NCI-H146 (cell line): ENCODE data around the gene SLC17A9.

Experiments used
- DNase-seq: peaks from one replicate; lab custom pipeline; 2025; lab: John Stamatoyannopoulos, UW

Gene SLC17A9

GRCh38 chr20:62957136-62958117, 4.9 kb downstream of the SLC17A9 start:
- no peak for DNase-seq

- DNase-seq = no peak
Observed at GRCh38 chr20:62958388-62959100, 6.0 kb downstream of the SLC17A9 start.

DNA sequence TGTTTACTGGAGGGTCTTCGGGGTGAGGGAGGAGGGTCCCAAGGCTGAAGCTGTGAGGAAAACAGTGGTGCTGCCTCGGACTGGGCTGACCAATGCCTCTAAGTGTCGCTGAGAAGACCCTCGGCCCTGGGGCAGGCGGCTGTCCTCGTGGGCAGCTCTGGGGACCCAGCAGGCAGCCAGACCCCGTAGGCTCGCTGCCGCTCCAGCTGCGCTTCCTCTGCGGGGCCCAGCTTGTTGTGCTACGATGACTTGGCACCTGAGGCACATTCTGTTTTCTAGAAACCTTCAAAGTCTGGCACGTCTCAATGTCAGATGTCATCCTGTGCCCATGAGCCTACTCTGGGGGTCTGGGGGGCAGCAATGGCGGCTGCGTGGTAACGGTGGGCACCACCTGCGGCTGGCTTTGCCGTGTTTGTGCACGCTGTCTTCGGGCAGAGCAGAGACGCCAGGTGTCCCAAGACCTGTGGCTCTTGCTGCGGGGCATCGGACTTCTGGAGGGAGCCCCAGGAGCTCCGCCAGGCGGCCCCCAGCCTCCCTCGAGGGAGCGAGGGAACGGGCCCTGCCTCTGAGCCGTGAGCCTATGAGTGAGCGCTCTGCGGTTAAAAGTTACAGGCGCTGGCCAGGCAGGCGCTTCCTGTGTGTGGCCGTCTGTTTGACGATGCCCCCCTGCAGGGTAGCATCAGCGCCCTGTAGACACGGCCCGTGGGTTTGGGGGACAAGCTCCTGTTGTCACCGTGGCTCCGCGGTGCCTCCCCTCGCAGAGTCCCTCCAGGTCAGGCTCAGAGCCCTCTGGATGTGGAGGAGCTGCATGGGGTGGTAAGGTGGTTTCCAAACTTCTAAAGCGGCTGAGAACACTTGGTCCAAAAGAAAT, 6.8 kb downstream of the SLC17A9 start:
- no peak for DNase-seq

- DNase-seq = no peak
Observed at GRCh38 chr20:62959998-62960436, 7.5 kb downstream of the SLC17A9 start.

DNA sequence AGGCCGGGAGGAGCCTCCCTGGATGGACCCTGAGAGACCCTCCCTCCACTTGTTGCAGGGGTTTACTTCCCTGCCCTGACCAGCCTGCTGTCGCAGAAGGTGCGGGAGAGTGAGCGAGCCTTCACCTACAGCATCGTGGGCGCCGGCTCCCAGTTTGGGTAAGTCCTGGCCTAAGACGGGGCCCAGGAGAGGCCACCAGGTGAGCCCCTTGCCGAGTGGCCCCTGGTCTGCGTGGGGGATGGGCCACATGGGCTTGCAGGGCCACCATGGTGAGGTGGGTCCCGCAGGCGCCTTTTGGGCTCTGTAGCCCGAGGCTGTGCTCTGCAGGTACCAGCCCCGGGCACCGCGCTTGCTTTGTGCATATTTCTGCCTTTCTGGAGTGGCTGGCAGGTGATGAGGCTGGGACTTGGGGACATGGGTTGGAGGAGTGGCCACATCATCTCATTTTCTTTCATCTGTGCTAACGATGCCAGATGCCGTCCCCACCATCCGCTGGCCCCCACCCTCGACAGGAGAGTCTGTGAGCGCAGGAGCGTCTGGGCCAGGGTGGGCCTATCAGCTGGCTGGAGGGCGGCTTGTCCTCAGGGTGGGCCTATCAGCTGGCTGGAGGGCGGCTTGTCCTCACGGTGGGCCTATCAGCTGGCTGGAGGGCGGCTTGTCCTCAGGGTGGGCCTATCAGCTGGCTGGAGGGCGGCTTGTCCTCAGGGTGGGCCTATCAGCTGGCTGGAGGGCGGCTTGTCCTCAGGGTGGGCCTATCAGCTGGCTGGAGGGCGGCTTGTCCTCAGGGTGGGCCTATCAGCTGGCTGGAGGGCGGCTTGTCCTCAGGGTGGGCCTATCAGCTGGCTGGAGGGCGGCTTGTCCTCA, 8.2 kb downstream of the SLC17A9 start:
- DNase-seq = peak; percentile 76

- peak; percentile 37 for DNase-seq
Observed at GRCh38 chr20:62961310-62961783, 8.8 kb downstream of the SLC17A9 start.

GRCh38 chr20:62961799-62962198, 9.3 kb downstream of the SLC17A9 start:
- no peak for DNase-seq

GRCh38 chr20:62962221-62962879, 9.8 kb downstream of the SLC17A9 start:
- no peak for DNase-seq

GRCh38 chr20:62962891-62963613, 10.5 kb downstream of the SLC17A9 start:
- no peak for DNase-seq

DNA sequence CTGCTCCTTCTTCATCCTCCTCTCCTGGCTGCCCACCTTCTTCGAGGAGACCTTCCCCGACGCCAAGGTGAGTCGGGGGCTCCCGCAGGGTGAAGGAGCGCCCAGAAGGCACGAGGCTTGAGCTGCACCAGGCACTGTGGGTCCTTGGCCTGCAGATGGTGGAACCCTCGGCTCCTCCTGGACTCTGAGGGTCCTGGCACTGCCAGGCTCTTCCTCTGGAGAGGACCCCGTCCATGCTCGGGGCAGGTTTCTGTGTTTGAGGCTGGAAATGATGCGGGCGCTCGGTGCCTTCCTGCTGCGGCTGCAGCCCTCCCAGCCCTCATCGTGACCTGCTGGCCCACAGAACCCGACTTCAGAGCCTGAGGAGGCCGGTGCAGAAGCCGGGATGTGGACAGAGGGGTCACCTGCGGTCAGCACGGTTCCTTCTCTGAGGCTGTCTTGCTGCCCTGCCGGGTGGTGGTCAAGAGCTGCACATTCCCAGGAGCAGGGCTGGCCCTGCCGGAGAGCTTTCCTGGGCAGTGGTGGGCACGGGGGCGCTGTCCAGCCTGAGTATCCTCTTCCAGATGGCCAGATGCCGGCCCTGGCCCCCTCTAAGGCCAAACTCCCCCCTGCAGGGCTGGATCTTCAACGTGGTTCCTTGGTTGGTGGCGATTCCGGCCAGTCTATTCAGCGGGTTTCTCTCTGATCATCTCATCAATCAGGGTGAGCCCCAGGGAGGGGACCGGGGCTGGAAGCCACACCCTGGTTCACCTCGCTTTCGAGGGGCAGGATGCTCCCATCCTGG, 11.3 kb downstream of the SLC17A9 start:
- no peak for DNase-seq

DNA sequence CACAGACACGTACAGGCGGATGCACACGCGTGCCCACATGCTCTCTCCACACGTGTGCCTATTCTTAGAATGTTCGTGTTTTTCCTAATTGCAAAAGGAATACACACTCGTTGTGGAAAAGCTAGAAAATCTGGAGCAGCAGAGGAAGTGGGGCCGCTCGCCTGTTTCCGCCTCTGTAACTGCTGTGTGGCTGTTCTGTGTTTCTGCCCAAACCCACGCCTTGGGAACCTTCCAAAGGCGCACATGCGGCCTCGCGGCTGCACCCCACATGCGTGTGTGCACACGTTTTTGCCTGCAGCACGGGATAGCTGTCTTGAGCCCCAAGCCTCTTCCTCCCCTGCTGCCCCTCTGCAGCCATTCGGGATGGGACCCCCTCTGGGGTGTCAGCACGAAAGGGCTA, 12.2 kb downstream of the SLC17A9 start:
- no peak for DNase-seq

GRCh38 chr20:62965363-62965771, 12.9 kb downstream of the SLC17A9 start:
- DNase-seq = no peak

DNA sequence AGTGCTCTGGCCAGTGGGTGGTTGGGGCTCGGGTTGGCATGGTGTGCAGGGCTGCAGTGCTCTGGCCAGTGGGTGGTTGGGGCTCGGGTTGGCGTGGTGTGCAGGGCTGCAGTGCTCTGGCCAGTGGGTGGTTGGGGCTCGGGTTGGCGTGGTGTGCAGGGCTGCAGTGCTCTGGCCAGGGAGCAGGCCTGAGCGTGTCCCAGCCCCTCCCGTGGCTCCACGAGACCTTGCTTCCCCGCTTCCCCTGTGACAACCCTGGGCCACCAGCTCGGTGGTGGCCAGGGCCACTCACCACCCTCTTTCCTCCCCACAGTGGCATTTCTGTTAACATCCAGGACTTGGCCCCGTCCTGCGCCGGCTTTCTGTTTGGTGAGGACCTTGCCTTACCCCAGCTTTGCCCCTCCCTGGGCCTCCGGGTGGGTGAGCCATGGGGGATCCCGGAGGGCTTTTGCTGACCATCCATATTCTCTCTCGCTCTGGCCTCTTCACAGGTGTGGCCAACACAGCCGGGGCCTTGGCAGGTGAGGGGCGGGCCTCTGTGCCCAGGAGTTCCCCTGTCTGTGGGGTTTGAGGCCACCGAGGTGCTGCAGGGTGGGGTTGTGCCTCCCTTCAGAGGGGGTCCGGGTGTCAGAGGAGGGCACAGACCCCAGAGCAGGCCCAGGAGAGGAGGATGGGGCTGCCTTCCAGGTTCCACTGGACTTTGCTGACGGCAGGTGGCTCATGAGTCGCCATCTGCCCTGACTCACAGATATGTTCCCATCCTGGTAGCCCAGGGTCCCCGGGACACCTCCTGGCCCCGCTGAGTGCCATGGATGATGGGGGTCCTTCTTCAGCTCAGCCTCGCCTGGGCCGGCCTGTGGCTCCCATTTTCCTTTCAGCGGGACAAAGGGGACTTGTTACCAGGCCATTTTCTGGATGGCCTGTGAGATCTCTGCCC, 14.0 kb downstream of the SLC17A9 start:
- no peak for DNase-seq

DNA sequence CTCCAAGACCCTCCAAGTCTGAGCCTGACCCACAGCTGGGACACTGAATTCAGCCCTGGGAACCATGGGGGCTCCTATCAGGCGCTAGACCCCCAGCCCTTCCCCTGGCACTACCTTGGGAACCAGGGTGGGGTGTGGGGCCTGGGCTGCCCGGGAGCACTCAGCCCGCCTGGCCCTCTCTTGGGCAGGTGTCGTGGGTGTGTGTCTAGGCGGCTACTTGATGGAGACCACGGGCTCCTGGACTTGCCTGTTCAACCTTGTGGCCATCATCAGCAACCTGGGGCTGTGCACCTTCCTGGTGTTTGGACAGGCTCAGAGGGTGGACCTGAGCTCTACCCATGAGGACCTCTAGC, 14.6 kb downstream of the SLC17A9 start:
- DNase-seq = no peak

DNA sequence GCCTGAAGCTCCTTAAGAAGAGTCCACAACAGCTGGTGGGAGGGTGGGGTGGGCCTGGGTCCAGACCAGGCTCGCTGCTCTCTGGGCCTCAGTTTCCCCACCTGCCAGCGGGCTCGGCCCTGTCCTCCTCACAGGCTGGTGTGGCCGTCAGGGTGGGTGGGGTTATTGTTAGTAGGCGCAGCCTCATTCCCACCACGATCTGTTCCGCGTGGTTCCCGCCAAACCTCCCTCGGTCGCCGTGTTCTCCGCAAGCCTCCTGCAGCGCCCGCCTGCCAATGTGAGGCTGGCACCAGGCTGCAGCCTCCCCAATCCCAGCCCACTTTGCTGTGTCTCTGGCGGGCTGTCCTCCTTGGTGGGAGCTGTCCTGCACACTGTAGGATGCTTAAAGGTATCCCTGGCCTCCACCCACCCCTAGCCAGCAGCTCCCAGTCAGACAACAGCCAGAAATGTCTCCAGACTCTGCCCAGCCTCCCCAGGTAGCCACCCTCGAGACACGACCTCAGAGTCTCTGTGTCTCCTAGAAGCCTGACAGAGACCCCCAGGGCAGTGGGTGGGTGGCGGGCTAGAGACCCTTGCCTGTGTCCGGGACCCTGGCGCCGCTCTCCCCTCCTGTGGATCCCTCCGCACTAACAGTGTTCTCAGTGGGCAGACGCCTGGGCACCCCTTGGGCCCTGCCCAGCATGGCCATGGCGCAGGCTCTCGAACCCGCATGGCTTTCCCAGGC, 15.3 kb downstream of the SLC17A9 start:
- DNase-seq = no peak

DNA sequence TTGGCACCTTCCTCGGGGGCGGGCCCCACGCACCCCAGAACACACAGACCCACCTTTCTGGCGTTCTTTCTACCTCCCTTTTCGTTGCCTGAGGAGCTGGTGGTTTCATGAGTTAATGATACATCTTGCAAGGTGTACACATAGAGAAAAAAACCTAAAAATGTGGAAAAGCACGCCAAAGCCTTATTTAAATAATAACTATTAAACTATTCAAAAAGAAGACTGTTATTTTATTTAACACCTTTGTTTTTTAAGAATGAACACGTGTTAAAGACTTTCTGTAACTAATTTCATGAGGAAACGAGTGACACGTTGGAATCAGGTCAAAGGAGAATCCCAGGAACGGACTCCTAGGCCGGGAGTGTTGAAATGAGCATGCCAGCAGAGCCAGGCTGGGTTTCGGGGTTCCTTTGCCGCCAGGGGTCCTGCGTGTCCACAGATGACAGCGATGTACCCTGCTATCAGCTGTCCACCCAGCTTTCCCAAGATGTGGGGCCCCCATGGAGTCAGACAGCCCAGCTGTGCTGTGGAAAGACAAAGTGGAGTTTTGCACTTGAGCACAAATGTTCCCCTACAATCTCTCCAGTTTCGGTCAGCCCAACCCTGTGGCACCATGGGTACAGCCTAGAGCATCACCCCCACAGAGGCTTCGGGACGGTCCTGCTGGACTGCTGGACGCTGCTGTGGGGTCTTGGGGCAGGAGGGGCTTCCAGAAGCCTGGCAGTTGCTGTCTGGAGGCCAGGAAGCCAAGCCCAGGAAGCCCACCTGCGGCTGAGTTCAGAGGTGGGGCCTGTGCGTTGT, 16.1 kb downstream of the SLC17A9 start:
- DNase-seq = no peak
